HG03342 (cell line): Measurements from ENCODE around the gene SLC25A14.

Source experiments
- ATAC-seq: cut with Tn5 transposase; IDR thresholded peaks from one replicate; pipeline ENCODE4 v1.9.1; 2021; ENCODE audit warnings: mild to moderate bottlenecking, moderate library complexity; ENCODE audit not compliant: unreplicated experiment

SLC25A14 gene

DNA sequence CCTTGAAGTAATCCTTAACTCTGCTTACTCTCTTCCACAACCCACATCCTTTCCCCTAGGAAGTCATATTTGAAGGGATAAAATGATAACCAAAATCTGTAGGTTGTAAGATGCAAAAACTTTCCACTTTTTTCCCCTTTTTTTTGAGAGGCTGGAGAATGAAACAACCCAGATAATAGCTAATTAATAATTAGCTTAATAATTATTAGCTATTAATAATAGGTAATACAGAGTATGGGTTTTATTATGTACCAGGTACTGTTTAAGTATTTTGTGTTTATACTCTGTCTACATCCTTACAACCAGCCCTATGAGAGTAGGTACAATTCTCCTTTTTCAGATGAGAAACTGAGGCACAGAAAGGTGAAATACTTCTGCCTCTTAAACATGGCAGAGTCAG is 36.4 kb downstream of the SLC25A14 start:
- no peak for ATAC-seq

GRCh38 chrX:130378024-130378669 is 38.4 kb downstream of the SLC25A14 start:
- ATAC-seq = no peak

DNA sequence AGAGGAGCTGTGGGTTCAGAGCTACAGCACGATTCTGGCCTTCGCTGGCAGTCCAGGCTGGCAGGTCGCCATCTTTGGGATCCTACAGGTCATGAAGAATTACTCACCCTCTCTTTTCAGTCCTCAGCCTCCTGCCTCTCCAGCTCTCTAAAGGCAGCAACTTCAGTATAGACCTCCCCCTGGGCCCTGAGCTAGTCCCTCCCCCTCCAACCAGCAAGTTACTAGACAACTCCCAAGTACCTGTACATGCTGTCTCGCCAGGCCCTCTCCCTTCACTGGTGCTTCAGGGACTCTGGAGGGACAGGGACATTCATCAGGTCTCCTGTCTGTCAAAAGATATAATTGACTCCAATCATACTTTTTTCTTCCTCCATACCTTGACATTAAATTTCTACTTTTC is 45.8 kb downstream of the SLC25A14 start, which contains the start of gene GPR119:
Gene GPR119, minus strand, starts transcription at position 155 of the 400 bp plus-strand sequence. CDS start 227 bp downstream, outside the sequence.
- ATAC-seq = no peak

DNA sequence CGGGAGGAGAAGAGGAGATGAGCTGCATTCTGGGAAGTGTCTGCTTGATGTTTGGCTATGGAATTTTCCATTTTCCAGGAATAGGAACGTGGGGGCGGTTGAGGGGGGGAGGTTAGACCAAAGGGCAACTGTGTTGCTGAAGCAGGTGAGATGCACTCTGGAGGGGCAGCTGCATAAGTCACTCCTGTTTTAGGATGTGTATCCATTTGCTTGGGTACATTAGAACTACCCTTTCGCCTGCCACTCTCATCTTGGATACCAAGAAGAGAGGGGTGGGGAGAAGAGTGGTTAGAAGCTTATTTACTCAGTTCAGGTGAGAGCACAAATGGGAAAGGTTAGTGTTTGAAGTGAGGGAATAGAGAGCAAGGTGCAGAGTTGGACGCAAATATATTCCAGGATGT is 46.7 kb downstream of the SLC25A14 start:
- no peak for ATAC-seq

GRCh38 chrX:130393451-130394074 is 53.8 kb downstream of the SLC25A14 start:
- ATAC-seq = no peak

GRCh38 chrX:130395341-130395740 is 55.6 kb downstream of the SLC25A14 start:
- no peak for ATAC-seq

DNA sequence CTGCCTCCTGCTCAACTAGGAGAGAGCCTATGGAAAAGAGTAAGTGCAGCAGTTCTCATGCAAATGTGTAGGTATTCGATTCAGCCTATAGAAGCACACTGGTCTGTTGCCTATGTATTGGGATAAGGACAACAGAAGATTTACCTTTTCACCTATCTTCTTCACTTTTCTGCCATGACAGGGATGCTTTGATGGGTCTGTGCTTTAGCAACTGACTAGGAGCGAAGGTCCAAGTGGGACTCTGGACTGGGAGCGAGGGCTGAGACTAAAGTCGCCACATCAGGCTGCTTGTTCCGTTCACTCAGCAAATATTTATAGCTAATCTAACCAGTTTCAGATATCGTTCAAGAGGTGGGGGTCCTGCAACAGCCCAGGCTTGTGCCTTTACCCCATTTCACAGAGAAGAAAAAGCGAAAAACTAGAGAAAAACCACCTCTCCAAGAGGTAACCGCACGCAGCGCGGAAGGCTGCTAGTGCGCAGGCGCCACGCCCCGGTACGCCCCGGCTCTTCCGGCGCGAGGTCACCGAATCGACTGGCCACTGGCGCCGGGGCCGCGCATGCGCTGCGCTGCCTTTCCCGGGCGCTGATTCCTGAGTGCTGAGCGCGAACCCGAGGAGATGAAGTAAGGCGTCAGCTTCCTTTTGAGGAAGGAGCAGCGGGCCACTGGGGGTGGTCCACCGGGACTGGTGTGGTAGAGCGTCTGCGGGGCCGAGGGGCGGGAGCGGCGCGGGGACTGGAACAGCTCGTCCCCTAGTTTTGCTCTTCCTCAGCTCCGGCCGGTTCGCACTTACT is 61.9 kb downstream of the SLC25A14 start, which contains the start of gene RBMX2:
Gene RBMX2, plus strand, starts transcription at position 573 of the 793 bp plus-strand sequence. Its CDS starts 46 bp downstream, at position 619.
- ATAC-seq = peak; percentile 94

DNA sequence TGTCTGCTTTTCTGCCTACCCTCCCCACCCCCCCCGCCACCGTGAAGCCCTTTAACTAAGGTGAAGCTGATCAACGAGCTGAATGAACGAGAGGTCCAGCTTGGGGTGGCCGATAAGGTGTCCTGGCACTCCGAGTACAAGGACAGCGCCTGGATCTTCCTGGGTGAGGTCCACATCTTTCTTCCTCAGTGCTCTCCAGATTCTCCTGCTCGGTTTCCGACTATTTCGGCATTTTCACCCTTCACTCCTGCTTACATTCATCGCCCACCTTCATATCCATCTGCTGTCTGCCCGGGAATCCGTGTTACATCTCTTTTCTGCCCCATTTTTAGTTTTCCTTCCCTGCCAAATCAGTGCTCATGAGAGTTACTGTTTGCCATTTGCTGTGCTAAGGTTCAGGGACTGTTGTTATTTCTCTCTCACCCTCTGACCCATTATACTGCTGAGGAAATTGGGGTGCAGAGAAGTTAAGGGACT is 62.5 kb downstream of the SLC25A14 start:
- no peak for ATAC-seq

DNA sequence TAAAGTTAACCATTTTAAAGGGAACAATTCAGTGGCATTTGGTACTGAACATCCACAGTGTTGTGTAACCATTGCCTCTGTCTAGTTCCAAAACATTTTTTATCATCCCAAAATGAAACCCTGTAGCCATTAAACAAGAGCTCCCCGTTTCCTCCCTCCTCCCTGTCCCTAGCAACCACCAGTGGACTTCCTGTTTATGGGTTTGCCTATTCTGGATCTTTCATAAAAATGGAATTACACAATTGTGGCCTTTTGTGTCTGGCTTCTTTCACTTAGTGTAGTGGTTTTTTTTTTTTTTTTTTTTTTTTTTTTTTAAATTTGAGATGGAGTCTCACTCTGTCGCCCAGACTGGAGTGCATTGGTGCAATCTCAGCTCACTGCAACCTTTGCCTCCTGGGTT is 73.7 kb downstream of the SLC25A14 start:
- ATAC-seq = no peak

- ATAC-seq = no peak
These were observed 75.1 kb downstream of the SLC25A14 start for GRCh38 chrX:130414800-130415199.

DNA sequence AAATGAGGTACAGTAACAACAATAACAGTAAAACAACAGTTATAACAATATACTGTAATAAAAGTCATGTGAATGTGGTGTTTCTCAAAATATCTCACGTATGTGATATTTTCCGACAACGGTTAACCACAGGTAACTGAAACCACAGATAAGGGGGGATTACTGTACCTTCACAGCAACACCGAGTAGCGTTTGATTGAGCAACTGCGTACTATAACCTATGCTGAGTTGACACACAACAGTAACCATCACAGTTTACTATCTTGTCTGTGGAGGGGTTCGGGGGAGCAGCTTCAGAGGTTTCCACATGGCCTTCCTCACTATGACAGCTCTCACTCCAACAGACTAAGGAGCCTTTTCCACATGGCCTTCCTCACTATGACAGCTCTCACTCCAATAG is 75.5 kb downstream of the SLC25A14 start:
- ATAC-seq = no peak

DNA sequence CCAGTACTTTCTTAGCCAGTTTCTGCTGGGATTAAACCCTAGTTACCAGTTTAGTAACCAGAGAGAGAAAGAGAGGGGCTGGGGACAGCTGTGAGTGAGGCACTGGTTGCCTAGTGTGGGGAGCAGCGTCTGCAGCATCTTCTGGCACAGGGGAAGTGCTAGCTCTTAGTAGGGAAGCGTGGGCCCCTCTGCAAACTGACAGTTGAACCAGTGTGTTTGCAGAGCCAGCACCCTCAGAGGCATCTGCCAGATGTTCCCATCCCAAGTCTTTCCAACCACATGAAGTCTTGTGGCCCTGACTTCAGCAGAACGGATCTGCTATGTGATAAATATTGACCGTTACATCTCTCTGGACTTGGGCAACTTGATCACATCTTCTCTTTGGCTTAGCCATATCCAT is 77.1 kb downstream of the SLC25A14 start:
- no peak for ATAC-seq

- no peak for ATAC-seq
These were observed 78.3 kb downstream of the SLC25A14 start for GRCh38 chrX:130418066-130418465.

- no peak for ATAC-seq
These were observed 79.0 kb downstream of the SLC25A14 start for GRCh38 chrX:130418740-130419139.

GRCh38 chrX:130419263-130419662 is 79.5 kb downstream of the SLC25A14 start:
- ATAC-seq = no peak
